ENCODE results near the gene SOD1. TPM values are rescaled to one million over a fixed set of nuclear protein-coding genes. Genes with fewer than 3 reads are reported as not detected.

Gene SOD1
- total and polyA plus RNA-seq, 2 experiments from 2014 or later = 242 to 463 TPM

- TF ChIP-seq, protein P1, sequence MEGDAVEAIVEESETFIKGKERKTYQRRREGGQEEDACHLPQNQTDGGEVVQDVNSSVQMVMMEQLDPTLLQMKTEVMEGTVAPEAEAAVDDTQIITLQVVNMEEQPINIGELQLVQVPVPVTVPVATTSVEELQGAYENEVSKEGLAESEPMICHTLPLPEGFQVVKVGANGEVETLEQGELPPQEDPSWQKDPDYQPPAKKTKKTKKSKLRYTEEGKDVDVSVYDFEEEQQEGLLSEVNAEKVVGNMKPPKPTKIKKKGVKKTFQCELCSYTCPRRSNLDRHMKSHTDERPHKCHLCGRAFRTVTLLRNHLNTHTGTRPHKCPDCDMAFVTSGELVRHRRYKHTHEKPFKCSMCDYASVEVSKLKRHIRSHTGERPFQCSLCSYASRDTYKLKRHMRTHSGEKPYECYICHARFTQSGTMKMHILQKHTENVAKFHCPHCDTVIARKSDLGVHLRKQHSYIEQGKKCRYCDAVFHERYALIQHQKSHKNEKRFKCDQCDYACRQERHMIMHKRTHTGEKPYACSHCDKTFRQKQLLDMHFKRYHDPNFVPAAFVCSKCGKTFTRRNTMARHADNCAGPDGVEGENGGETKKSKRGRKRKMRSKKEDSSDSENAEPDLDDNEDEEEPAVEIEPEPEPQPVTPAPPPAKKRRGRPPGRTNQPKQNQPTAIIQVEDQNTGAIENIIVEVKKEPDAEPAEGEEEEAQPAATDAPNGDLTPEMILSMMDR (IDR thresholded peaks at IDR 0.05; ENCODE audit: low read depth, low read length) = no peak
- peaks cover 15% of the 10 kb centered on the region for H3K36me3 ChIP-seq
Measured at GRCh38 chr21:31677047-31677446, 17.6 kb downstream of the SOD1 start.

DNA sequence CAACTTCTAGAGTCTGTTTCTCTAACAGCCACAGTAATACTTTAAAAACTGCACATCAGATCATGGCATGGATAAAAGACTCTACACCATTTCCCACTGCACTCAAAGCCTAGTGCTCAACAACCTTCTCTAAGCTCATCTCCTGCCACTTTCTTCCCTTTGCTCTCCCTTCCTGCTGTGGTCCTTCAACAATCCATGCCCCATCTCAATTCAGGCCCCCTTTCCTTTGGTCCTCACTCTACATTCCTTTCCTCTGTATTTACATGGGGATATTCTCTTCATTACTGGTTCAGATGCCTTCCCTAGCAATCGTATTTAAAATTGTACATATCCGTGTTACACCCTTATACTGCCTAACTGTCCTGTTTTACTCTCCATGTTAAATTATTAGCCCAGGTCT lies 19.0 kb downstream of the SOD1 start:
- H3K27ac ChIP-seq = no peak overlapping the region
- TF ChIP-seq, protein P1 (IDR thresholded peaks at IDR 0.05; ENCODE audit: low read depth, low read length) = no peak
- DNase-seq (ENCODE audit: low read depth in 1 of 2, low spot score in 1 of 2) = no peak
- H3K4me3 ChIP-seq = no peak overlapping the region
- H3K27me3 ChIP-seq = no peaks in the 10 kb centered on the region
- H3K4me1 ChIP-seq (ENCODE audit: low read depth) = peaks cover 5% of the 10 kb centered on the region
- peaks cover 27% of the 10 kb centered on the region for H3K36me3 ChIP-seq
- H3K9me3 ChIP-seq (ENCODE audit: low read depth) = no peaks in the 10 kb centered on the region

More at GRCh38 chr21:31677047-31677446, 17.6 kb downstream of the SOD1 start:
- Histone ChIP-seq H3K27me3 (no peaks in the 10 kb centered on the region), H3K27ac (no peak overlapping the region), H3K4me1 (ENCODE audit: low read depth) (peaks cover 5% of the 10 kb centered on the region), H3K9me3 (ENCODE audit: low read depth) (no peaks in the 10 kb centered on the region), H3K4me3 (no peak overlapping the region)
- DNase-seq (ENCODE audit: low read depth in 1 of 2, low spot score in 1 of 2) = no peak

DNA sequence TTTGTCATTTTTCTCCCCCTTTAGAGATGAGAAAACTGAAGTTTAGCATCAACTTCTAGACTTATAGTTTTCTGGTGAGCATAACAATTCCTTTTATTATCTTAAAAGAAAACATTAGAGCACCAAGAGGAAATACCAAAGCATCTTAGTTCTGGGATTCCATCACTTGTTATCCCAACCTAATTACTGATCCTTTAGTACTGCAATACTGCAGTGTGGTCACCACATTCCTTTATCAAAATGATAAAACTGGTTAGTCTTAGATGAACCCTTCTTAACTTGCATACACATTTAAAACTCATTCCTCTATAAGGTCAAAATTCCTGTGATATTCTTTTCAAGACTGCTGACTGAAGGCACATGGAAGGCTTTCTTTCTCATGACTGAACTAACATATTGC lies 23.1 kb downstream of the SOD1 start:
- Histone ChIP-seq H3K27ac (no peak overlapping the region), H3K27me3 (no peaks in the 10 kb centered on the region), H3K36me3 (peaks cover 62% of the 10 kb centered on the region), H3K4me1 (ENCODE audit: low read depth) (no peaks in the 10 kb centered on the region), H3K9me3 (ENCODE audit: low read depth) (no peaks in the 10 kb centered on the region), H3K4me3 (no peak overlapping the region)
- peak in 1 of 2 donors; percentile 25 for DNase-seq (ENCODE audit: low read depth in 1 of 2, low spot score in 1 of 2)
- TF ChIP-seq, protein P1 (IDR thresholded peaks at IDR 0.05; ENCODE audit: low read depth, low read length) = no peak

DNA sequence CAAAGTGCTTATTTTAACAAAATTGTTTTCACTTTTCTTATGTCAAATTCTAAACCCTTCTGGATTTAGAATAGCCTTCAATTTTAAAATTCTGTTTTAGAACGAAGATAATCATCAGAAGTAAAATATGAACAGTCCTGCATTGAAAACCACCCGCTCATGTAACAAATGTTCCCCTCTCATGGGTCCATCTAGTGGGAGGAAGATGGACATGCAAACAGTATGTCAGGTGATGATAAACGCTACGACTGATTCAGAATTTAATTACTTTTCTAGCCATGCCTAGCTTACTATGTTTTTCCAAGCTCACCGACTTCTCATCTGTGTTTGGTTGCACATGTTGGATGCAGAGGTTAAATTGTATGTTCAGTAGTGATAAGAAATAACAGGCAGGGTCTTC lies 23.5 kb downstream of the SOD1 start:
- Histone ChIP-seq H3K4me3 (no peak overlapping the region), H3K4me1 (ENCODE audit: low read depth) (no peaks in the 10 kb centered on the region), H3K9me3 (ENCODE audit: low read depth) (no peaks in the 10 kb centered on the region), H3K27ac (no peak overlapping the region), H3K27me3 (no peaks in the 10 kb centered on the region), H3K36me3 (peaks cover 64% of the 10 kb centered on the region)
- TF ChIP-seq, protein P1 (IDR thresholded peaks at IDR 0.05; ENCODE audit: low read depth, low read length) = peak; percentile 14
- no peak for DNase-seq (ENCODE audit: low read depth in 1 of 2, low spot score in 1 of 2)

- Histone ChIP-seq H3K27ac (no peak overlapping the region), H3K4me1 (ENCODE audit: low read depth) (no peaks in the 10 kb centered on the region), H3K36me3 (peaks cover 54% of the 10 kb centered on the region), H3K4me3 (no peak overlapping the region), H3K9me3 (ENCODE audit: low read depth) (no peaks in the 10 kb centered on the region), H3K27me3 (no peaks in the 10 kb centered on the region)
- no peak for DNase-seq (ENCODE audit: low read depth in 1 of 2, low spot score in 1 of 2)
- TF ChIP-seq, protein P1 (IDR thresholded peaks at IDR 0.05; ENCODE audit: low read depth, low read length) = no peak
Measured at GRCh38 chr21:31684918-31685317, 25.4 kb downstream of the SOD1 start.

Data from cardiac muscle cell (in vitro differentiated cells and primary cell).